GM21423 (cell line): Measurements from ENCODE around the gene EPHB6.
A peak's percentile ranks its signal among the peaks of the same experiment; 100 is the strongest.

Experiments used
- ATAC-seq: cut with Tn5 transposase; IDR thresholded peaks from one replicate; pipeline ENCODE4 v1.9.1; 2021; ENCODE audit warnings: mild to moderate bottlenecking, moderate library complexity; ENCODE audit not compliant: unreplicated experiment

The EPHB6 gene

DNA sequence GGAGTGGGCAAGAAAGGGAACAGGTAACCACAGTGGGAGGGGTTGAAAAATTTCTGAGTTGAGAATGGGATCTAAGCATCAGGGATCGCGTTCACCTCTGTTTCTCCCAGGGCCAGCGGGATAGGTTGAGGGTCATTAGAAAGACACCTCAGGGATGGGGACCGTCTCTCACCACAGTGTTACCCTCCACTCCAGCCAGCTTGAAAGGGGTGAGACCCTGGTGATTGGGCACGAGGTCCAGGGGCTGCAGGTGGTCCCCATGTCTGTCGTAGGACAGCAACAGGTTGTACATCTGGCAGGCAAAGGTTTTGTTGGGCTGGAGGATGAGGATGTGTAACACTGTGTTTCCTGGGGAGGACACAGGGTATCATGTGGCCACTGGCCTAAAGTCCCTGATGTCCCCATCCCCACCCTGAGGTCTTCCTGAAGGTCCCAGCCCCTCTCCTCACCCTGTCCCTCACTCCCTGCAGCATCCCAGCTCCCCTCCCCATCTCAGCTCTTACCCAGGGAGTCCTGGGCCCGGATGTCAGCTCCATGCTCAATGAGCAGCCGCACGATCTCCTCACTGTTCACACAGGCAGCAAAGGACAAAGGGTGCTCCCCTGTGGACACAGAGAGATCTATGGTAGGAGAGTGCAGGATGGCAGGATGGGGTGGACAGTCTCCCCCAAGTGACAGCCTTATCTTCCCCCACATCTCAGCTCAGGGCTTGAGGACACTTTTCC lies 21.5 kb downstream of the EPHB6 start:
- no peak for ATAC-seq

GRCh38 chr7:142876991-142877910 lies 22.4 kb downstream of the EPHB6 start:
- no peak for ATAC-seq

DNA sequence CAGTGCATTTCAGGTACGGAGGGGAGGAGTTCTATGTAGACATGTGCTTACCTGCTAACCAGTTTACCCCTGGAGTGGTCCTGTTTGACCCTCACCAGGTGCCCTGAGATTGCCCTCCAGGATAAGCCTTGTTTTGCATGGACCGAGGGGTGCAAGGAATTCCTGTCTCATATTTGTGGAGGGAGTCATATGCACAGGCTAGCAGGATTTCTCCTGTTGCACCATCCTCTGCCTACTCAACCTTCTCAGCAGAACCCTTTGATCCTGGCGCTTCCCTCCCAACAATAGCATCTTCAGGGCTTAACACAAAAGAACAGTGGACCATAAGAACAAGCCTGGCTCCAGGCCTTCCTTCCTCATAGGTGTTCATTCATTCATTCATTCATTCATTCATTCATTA lies 23.4 kb downstream of the EPHB6 start:
- no peak for ATAC-seq

- ATAC-seq, result no peak
These were observed 24.2 kb downstream of the EPHB6 start for GRCh38 chr7:142879060-142879459.

DNA sequence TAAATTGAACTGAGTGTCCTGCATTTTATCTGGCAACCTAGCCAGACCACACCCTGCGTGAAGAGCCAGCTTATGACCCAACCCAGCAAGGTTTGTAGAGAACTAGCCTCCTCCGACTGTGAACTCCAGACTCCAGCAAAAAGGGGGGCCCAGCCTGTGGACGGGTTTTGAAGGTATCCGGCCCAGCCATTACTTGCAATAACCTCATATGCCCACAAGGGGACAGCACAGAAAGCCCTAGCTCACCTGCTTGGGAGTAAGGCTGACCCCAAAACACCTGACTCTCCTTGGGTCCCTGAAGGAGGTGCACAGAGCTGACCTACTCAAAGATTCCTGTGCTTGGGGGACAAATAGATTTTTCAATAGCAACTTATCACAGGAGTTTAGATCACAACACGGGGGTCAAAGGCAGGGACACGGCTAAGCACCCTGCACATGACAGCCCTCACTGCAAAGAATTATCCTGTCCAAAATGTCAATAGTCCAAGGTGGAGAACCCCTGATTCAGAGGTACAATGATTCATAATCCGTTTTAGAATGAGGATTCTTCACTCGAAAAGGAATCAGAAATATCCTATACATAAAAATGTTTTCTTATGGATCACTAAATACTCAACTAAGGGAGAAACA lies 26.1 kb downstream of the EPHB6 start:
- ATAC-seq, result peak; percentile 71

DNA sequence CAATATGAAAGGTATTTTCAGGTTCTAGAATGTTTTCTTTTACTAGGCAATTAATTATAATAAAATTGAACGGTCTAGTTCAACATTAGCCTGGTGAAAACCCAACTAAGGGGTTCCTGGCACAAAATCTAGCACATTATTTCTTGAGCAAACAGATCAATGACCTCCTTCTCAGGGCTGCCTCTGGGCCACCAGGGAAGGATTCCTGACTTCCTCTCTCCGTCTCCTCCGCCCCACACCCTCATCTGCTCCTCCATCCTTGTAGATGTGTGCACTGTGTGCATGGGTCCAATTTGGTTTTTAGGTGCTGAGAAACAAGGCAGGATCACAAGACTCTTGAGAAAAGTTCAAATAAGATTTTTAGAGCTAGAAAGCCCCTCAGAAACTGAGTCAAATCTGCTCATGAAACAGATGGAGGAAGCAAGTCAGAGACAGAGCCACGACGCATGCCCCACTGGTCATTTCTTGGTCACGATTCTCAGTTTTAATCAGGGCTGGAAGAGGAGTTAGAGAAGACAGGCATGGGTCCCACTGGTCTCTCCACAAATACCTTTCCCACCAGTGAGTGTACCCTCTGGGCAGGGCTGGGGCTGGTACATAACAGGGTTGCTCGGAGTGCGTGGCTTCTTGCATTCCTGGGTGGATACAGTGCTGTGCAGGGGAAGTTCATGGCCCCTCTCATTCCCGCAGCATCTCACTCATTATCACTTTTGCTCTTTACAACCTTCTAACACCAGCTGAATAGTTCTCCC lies 26.9 kb downstream of the EPHB6 start:
- ATAC-seq, result no peak

- no peak for ATAC-seq
These were observed 27.4 kb downstream of the EPHB6 start for GRCh38 chr7:142882338-142882678.

- no peak for ATAC-seq
These were observed 28.3 kb downstream of the EPHB6 start for GRCh38 chr7:142883145-142883544.

GRCh38 chr7:142883571-142884285 lies 28.9 kb downstream of the EPHB6 start:
- no peak for ATAC-seq

GRCh38 chr7:142884286-142884640 lies 29.4 kb downstream of the EPHB6 start:
- ATAC-seq, result no peak

- no peak for ATAC-seq
These were observed 30.7 kb downstream of the EPHB6 start, which contains the start of gene TRPV6 for GRCh38 chr7:142885311-142886230. TRPV6 (minus strand) TSS chr7:142885745.

DNA sequence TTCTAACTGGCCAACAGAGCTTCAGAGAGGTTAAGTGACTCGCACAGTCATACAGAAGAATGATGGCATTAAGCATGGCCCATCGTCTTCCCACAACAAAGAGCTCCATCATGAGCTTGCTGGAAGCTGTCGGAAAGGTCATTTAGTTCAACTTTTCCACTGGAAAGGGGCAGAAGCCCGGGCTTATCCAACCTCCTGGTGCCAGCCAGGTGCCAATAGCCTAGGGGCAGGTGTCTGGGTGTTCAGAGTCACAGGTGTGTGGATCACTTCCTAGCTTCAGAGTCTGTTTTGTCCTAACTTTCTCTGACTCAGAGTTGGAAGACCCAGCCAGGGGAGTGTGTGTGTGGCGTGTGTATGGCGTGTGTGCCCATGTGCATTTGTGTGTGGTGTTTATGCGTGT lies 32.0 kb downstream of the EPHB6 start:
- no peak for ATAC-seq

- ATAC-seq, result no peak
These were observed 32.6 kb downstream of the EPHB6 start for GRCh38 chr7:142887282-142888015.

DNA sequence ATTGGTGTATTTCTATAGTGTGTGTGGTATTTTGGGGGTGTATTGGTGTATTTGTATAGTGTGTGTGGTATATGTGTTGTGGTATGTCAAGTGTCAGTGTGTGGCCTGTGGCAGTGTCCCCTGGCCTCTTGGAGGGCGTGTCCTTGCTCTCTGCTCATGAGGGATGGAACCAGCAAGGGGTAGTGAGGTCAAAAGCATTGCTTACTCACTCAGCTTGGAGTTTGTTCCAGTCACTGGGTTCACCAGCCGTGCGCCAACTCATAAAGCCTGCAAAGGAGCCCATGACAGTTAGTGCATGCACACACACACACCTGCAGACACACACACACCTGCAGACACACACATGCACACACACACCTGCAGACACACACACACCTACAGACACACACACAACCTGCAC lies 34.9 kb downstream of the EPHB6 start:
- ATAC-seq, result no peak

- ATAC-seq, result no peak
These were observed 36.1 kb downstream of the EPHB6 start for GRCh38 chr7:142890874-142891485.

DNA sequence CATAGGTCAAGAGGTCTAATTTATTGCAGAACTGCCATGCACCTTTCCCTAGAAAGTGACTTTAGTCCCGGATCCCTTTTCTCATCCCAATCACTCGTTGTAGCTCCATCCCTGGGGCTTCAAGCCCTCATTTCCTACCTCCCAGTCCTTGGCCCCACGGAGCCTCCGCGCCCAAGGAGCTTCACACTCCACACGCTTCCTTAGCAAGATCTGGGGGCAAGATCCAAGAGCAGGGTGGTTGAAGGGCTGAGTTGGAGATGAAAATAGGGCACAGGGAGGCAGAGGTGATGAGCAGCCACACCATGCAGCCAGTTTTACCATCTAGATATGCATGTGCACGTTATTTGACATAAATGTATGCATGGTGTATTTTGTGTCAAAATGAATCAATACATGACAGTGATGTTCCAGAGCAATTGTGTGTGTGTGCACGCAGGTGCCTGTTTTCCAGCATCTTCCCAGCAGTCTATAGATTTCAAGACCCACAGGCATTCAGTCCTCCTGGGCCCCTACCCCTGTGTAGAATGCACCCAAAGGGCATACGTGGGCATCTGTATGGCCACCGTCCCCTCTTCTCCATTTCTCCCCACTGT lies 36.7 kb downstream of the EPHB6 start:
- no peak for ATAC-seq

DNA sequence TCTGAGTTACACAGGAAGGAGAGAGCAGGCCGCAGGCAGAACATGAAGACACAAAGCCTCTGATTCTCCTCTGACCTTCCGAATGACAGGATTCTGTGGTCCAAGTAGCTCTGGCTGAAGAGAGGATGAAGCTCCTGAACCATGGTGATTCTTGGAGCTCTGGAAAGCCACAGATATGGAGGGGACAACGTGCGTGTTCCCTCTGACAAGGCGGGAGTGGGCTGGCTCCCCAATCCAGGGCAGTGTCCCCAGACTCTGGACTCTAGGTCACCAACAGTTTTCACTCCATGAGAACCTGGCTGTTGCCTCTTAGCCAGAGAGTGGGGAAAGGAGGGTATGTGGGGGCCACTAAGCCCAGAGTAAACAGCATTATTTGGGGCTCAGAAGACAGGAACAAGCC lies 38.1 kb downstream of the EPHB6 start:
- ATAC-seq, result no peak
